GM12878 (cell line): Measurements from ENCODE around the gene PRKN. TPM values are rescaled to one million over a fixed set of nuclear protein-coding genes. Genes with fewer than 3 reads are reported as not detected.

Experiments
- ATAC-seq: fragments of 200-7000 bp; cut with Tn5 transposase; 3 replicates; pipeline ENCODE4 v1.9.1; 2020; ENCODE audit warnings: mild to moderate bottlenecking, moderate library complexity
- BruUV-seq: library from RNA; stranded (reverse); fragments of 400-500 nt; replicated peaks from 2 replicates; lab custom pipeline; 2021; lab: Mats Ljungman, UMichigan
- CTCF ChIA-PET: fragments of 300-600 bp; sonication (Branson Sonifier 250); formaldehyde crosslinking; extraction: SDS; loops from one replicate; lab custom pipeline; 2021; ENCODE audit warnings: inconsistent platforms; lab: Yijun Ruan, JAX
- POLR2A ChIA-PET: fragments of 350-600 bp; formaldehyde crosslinking; extraction: SDS; loops from one replicate; lab custom pipeline; 2021; ENCODE audit warnings: inconsistent platforms; lab: Charles Lee
- RAD21 ChIA-PET: fragments of 300-600 bp; sonication (Branson Sonifier 250); formaldehyde crosslinking; loops from one replicate; lab custom pipeline; 2023; ENCODE audit warnings: antibody characterized with exemption; ENCODE audit not compliant: unreplicated experiment; lab: Charles Lee
- SMC1A ChIA-PET: fragments of 300-600 bp; sonication (Branson Sonifier 250); formaldehyde crosslinking; loops from one replicate; lab custom pipeline; 2023; ENCODE audit not compliant: unreplicated experiment, uncharacterized antibody; lab: Charles Lee
- DNase-seq: peaks from one replicate; pipeline ENCODE4 v3.0.0-alpha.2; 2011; ENCODE audit warnings: low read depth, low spot score
- FAIRE-seq: peaks from 3 replicates; lab custom pipeline; 2011; peaks lifted over from hg19 to GRCh38; lab: Jason Lieb, UNC
- H2AFZ ChIP-seq: 2 replicates; pipeline ENCODE4 v1.6.0; 2011; ENCODE audit warnings: low read depth, low read length, control low read depth; ENCODE audit not compliant: control insufficient read depth
- H3K27ac ChIP-seq: 2 replicates; pipeline ENCODE4 v1.5.1; 2011; ENCODE audit warnings: control low read depth; ENCODE audit not compliant: control insufficient read depth, insufficient read depth
- H3K27me3 ChIP-seq, 2 experiments: replicated peaks in 1 of 2; 2 replicates each; pipeline versions ENCODE4 v1.6.0 to v1.6.1; 2011; ENCODE audit warnings: low read length in 1 of 2; ENCODE audit not compliant: control insufficient read depth in 2 of 2, insufficient read depth in 2 of 2
- H3K36me3 ChIP-seq, 2 experiments: 2 replicates each; pipeline ENCODE4 v1.5.1; 2011; ENCODE audit warnings: low read length in 1 of 2; ENCODE audit not compliant: control insufficient read depth in 2 of 2, insufficient read depth in 2 of 2
- H3K4me1 ChIP-seq: 2 replicates; pipeline ENCODE4 v1.6.1; 2011; ENCODE audit warnings: mild to moderate bottlenecking, low read length, moderate library complexity, mixed read lengths; ENCODE audit not compliant: control insufficient read depth, insufficient read depth
- H3K4me2 ChIP-seq: 2 replicates; pipeline ENCODE4 v1.6.0; 2011; ENCODE audit warnings: control low read depth; ENCODE audit not compliant: control insufficient read depth, insufficient read depth
- H3K4me3 ChIP-seq: fragments of 200-600 bp; sonication (generic); 2 replicates; pipeline ENCODE4 v1.5.1; 2016
- H3K79me2 ChIP-seq: 2 replicates; pipeline ENCODE4 v1.6.0; 2011; ENCODE audit warnings: low read length; ENCODE audit not compliant: control insufficient read depth, insufficient read depth
- H3K9ac ChIP-seq: 2 replicates; pipeline ENCODE4 v1.8.0; 2011; ENCODE audit warnings: low read length, control low read depth, mixed read lengths; ENCODE audit not compliant: control insufficient read depth, insufficient read depth
- H3K9me3 ChIP-seq: replicated peaks from 3 replicates; pipeline ENCODE4 v1.5.1; 2011; ENCODE audit warnings: mild to moderate bottlenecking, low read length; ENCODE audit not compliant: control insufficient read depth, insufficient read depth
- H4K20me1 ChIP-seq: 2 replicates; pipeline ENCODE4 v1.6.0; 2011; ENCODE audit not compliant: control insufficient read depth, insufficient read depth
- BCLAF1 ChIP-seq: fragments of 450-650 bp; IDR thresholded peaks from 2 replicates; pipeline ENCODE4 v1.6.1; 2017; ENCODE audit warnings: antibody characterized with exemption, mild to moderate bottlenecking, moderate library complexity
- SPI1 ChIP-seq: IDR thresholded peaks from 2 replicates; pipeline ENCODE4 v1.6.1; 2011; ENCODE audit warnings: low read depth, mild to moderate bottlenecking, low read length, moderate library complexity, borderline replicate concordance; ENCODE audit not compliant: insufficient read depth
- TBL1XR1 ChIP-seq: IDR thresholded peaks from 2 replicates; pipeline ENCODE4 v1.6.1; 2012; ENCODE audit warnings: low read depth, low read length, improper control_type of control experiment
- WGBS: methylation state at CpG from one replicate; pipeline ENCODE4 v1.1.6; 2016; ENCODE audit warnings: low lambda C conversion rate; ENCODE audit not compliant: insufficient replicate concordance, insufficient coverage; ENCODE audit errors: missing lambda C conversion rate; 5-methylcytosine and 5-hydroxymethylcytosine counted together
- in situ Hi-C: fragments of 300-500 bp; cut with MboI; formaldehyde crosslinking; loops from 9 replicates; pipeline ENCODE4 v1.14.3; 2018; ENCODE audit warnings: mixed read lengths
- intact Hi-C: fragments of 100-400 bp; cut with micrococcal nuclease; formaldehyde crosslinking; loops from one replicate; pipeline ENCODE4 v1.14.2; 2022; ENCODE audit not compliant: unreplicated experiment
- polyA plus RNA-seq, 11 experiments: library from polyadenylated mRNA; depleted of rRNA in 4 of 11; unstranded in 6 of 11; stranded (reverse) in 5 of 11; fragments of >200 nt; fragmentation: Nextera tagmentation in 4 of 11; fragmentation: Illumina TruSeq in 1 of 11; extraction: Ambion mirVana in 4 of 11; extraction: Trizol in 1 of 11; gene quantifications; 1 replicate in 1 of 11; 2 replicates in 10 of 11; pipeline versions ENCODE4 v1.2.1 to v1.2.3, GENCODE V29; 2011 to 2016; ENCODE audit warnings: inconsistent platforms in 2 of 11, missing spikeins in 2 of 11, low read depth in 1 of 11
- total RNA-seq, 4 experiments: library from RNA; depleted of rRNA in 3 of 4; stranded (reverse); fragments of >200 nt in 3 of 4; fragmentation: Illumina TruSeq in 1 of 4; extraction: Trizol in 1 of 4; gene quantifications; 2 replicates each; pipeline versions ENCODE4 v1.2.1 to v1.2.3, GENCODE V29; 2013 to 2021
- TF ChIP-seq, protein P1 (sequence below): fragments of 450-650 bp; IDR thresholded peaks from 2 replicates; pipeline ENCODE4 v1.6.1; 2016; ENCODE audit warnings: mild to moderate bottlenecking
- TF ChIP-seq, protein P2 (sequence below): fragments of 150-350 bp; IDR thresholded peaks from 2 replicates; pipeline ENCODE4 v1.6.1; 2014; ENCODE audit warnings: mild to moderate bottlenecking, low read depth, low read length

PRKN gene
- total and polyA plus RNA-seq, 10 of the 15 experiments (the other 5 are each of a cell fraction or from before 2014, with no cell fraction given), result 0.06 to 0.09 TPM; not detected in 8

DNA sequence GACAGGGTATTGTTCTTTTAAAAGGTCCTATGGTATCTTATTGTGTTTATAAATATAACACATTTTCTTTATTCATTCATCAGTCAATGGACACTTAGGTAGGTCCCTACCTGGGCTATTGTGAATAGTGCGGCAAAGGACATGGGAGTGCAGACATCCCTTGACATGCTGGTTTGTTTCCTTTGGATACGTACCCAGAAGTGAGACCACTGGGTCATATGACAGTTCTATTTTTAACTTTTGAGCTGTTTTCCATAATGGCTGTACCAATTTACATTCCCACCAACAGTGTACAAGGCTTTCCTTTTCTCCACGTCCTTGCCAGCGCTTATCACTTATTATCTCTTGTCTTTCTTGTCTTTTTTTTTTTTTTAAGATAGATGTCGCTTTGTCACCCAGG lies 627.5 kb downstream of the PRKN start:
- ChIA-PET CTCF (no interaction called here), SMC1A (no interaction called here), RAD21 (no interaction called here), POLR2A (no interaction called here)
- H3K4me2 ChIP-seq, result no peak overlapping the region
- DNase-seq, result no peak
- no peak overlapping the region for H3K4me3 ChIP-seq
- intact Hi-C loops, result no loop called here
- FAIRE-seq, result no peak
- H3K79me2 ChIP-seq, result no peaks in the 10 kb centered on the region
- no peaks in the 10 kb centered on the region for H4K20me1 ChIP-seq
- no peak for ATAC-seq
- no TSS peak for BruUV-seq
- TF ChIP-seq TBL1XR1 (no peak), SPI1 (no peak), BCLAF1 (no peak)
- TF ChIP-seq, protein P1, sequence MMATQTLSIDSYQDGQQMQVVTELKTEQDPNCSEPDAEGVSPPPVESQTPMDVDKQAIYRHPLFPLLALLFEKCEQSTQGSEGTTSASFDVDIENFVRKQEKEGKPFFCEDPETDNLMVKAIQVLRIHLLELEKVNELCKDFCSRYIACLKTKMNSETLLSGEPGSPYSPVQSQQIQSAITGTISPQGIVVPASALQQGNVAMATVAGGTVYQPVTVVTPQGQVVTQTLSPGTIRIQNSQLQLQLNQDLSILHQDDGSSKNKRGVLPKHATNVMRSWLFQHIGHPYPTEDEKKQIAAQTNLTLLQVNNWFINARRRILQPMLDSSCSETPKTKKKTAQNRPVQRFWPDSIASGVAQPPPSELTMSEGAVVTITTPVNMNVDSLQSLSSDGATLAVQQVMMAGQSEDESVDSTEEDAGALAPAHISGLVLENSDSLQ, result no peak
- TF ChIP-seq, protein P2, sequence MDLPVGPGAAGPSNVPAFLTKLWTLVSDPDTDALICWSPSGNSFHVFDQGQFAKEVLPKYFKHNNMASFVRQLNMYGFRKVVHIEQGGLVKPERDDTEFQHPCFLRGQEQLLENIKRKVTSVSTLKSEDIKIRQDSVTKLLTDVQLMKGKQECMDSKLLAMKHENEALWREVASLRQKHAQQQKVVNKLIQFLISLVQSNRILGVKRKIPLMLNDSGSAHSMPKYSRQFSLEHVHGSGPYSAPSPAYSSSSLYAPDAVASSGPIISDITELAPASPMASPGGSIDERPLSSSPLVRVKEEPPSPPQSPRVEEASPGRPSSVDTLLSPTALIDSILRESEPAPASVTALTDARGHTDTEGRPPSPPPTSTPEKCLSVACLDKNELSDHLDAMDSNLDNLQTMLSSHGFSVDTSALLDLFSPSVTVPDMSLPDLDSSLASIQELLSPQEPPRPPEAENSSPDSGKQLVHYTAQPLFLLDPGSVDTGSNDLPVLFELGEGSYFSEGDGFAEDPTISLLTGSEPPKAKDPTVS, result no peak
- H3K27ac ChIP-seq, result no peak overlapping the region
- no peaks in the 10 kb centered on the region for H3K36me3 ChIP-seq
- H2AFZ ChIP-seq, result no peak overlapping the region
- WGBS, result 42% methylated on average over 4 of the region's 5 CpGs
- no peak overlapping the region for H3K9ac ChIP-seq
- H3K27me3 ChIP-seq, result no peaks in the 10 kb centered on the region
- H3K4me1 ChIP-seq, result no peaks in the 10 kb centered on the region
- in situ Hi-C loops, result no loop called here
- H3K9me3 ChIP-seq, result no peaks in the 10 kb centered on the region
